Measurements from ENCODE around the gene FOXJ2. TPM values are rescaled to one million over a fixed set of nuclear protein-coding genes. Genes with fewer than 3 reads are reported as not detected.

FOXJ2 gene
- total RNA-seq, 1 experiment from 2014 or later = 18.7 TPM

DNA sequence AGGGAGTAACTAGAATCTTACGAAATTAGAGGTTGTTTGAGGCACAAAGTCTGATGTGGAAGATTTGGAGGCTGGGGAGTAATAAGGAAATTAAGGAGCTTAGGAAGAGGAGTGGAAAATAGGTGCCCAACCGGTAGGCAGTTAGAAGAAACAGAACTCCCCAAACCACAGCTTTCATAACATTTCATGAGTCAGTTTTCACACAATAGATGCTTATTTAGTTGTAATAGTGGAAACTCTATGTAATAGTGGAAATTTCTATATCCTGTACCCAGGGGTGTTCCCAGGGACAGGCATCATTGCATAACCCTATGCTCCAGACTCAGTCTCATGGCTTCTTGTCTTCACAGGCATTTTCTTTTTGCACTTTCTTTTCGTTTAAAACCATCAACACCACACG lies 25.3 kb downstream of the FOXJ2 start:
- POLR2A ChIA-PET = no interaction called here
- no TSS peak for BruUV-seq (replicated peaks)
- Histone ChIP-seq H3K36me3 (ENCODE audit: control insufficient read depth, insufficient read depth, low read length) (no peaks in the 10 kb centered on the region), H3K9me3 (no peaks in the 10 kb centered on the region), H3K4me1 (no peaks in the 10 kb centered on the region), H3K27me3 (replicated peaks; ENCODE audit: control insufficient read depth, insufficient read depth, low read length) (no peaks in the 10 kb centered on the region), H3K4me3 (ENCODE audit: low read depth, low read length) (no peak overlapping the region)
- Mint-ChIP-seq H3K27me3 (ENCODE audit: insufficient read depth, unreplicated experiment) (no peaks in the 10 kb centered on the region), H3K4me3 (ENCODE audit: unreplicated experiment) (no peak overlapping the region), H3K4me1 (ENCODE audit: low read depth, unreplicated experiment) (no peaks in the 10 kb centered on the region), H3K27ac (ENCODE audit: unreplicated experiment) (no peak overlapping the region), H3K36me3 (ENCODE audit: insufficient read depth, unreplicated experiment) (peaks cover under 1% of the 10 kb centered on the region), H3K9me3 (ENCODE audit: unreplicated experiment) (no peaks in the 10 kb centered on the region)
- no peak for DNase-seq
- intact Hi-C loops (cut with micrococcal nuclease; ENCODE audit: unreplicated experiment) = no loop called here
- no peak for TF ChIP-seq CTCF (IDR thresholded peaks at IDR 0.05; ENCODE audit: insufficient read depth in 1 of 2, low read depth in 1 of 2, low read length in 1 of 2, severe bottlenecking in 1 of 2, unreplicated experiment in 1 of 2)
- CTCF ChIA-PET = interaction anchor here (0.7 kb wide), 1 partner anchor 12 kb away, joined by 3 read pairs; no protein-coding TSS in a partner anchor

- Histone ChIP-seq H3K4me1 (no peaks in the 10 kb centered on the region), H3K27me3 (replicated peaks; ENCODE audit: control insufficient read depth, insufficient read depth, low read length) (no peaks in the 10 kb centered on the region), H3K36me3 (ENCODE audit: control insufficient read depth, insufficient read depth, low read length) (no peaks in the 10 kb centered on the region), H3K4me3 (ENCODE audit: low read depth, low read length) (no peak overlapping the region), H3K9me3 (no peaks in the 10 kb centered on the region)
- H3K9me3 Mint-ChIP-seq (ENCODE audit: unreplicated experiment) = no peaks in the 10 kb centered on the region
- TF ChIP-seq CTCF (IDR thresholded peaks at IDR 0.05; ENCODE audit: insufficient read depth in 1 of 2, low read depth in 1 of 2, low read length in 1 of 2, severe bottlenecking in 1 of 2, unreplicated experiment in 1 of 2) = no peak
- CTCF ChIA-PET = no interaction called here
- BruUV-seq (replicated peaks) = no TSS peak
- no peak overlapping the region for H3K27ac Mint-ChIP-seq (ENCODE audit: unreplicated experiment)
- intact Hi-C loops (cut with micrococcal nuclease; ENCODE audit: unreplicated experiment) = no loop called here
- H3K27me3 Mint-ChIP-seq (ENCODE audit: insufficient read depth, unreplicated experiment) = no peaks in the 10 kb centered on the region
- H3K4me3 Mint-ChIP-seq (ENCODE audit: unreplicated experiment) = no peak overlapping the region
- H3K36me3 Mint-ChIP-seq (ENCODE audit: insufficient read depth, unreplicated experiment) = no peaks in the 10 kb centered on the region
- DNase-seq = no peak
- POLR2A ChIA-PET = no interaction called here
- no peaks in the 10 kb centered on the region for H3K4me1 Mint-ChIP-seq (ENCODE audit: low read depth, unreplicated experiment)
These were observed 26.0 kb downstream of the FOXJ2 start for GRCh38 chr12:8058506-8058905.

- H3K27me3 Mint-ChIP-seq (ENCODE audit: insufficient read depth, unreplicated experiment) = no peaks in the 10 kb centered on the region
- Histone ChIP-seq H3K4me3 (ENCODE audit: low read depth, low read length) (no peak overlapping the region), H3K36me3 (ENCODE audit: control insufficient read depth, insufficient read depth, low read length) (no peaks in the 10 kb centered on the region), H3K4me1 (no peaks in the 10 kb centered on the region), H3K9me3 (no peaks in the 10 kb centered on the region), H3K27me3 (replicated peaks; ENCODE audit: control insufficient read depth, insufficient read depth, low read length) (no peaks in the 10 kb centered on the region)
- no peak overlapping the region for H3K27ac Mint-ChIP-seq (ENCODE audit: unreplicated experiment)
- ChIA-PET POLR2A (no interaction called here), CTCF (no interaction called here)
- no peaks in the 10 kb centered on the region for H3K9me3 Mint-ChIP-seq (ENCODE audit: unreplicated experiment)
- intact Hi-C loops (cut with micrococcal nuclease; ENCODE audit: unreplicated experiment) = no loop called here
- H3K36me3 Mint-ChIP-seq (ENCODE audit: insufficient read depth, unreplicated experiment) = no peaks in the 10 kb centered on the region
- TF ChIP-seq CTCF (IDR thresholded peaks at IDR 0.05; ENCODE audit: insufficient read depth in 1 of 2, low read depth in 1 of 2, low read length in 1 of 2, severe bottlenecking in 1 of 2, unreplicated experiment in 1 of 2) = no peak
- no peak for DNase-seq
- H3K4me3 Mint-ChIP-seq (ENCODE audit: unreplicated experiment) = no peak overlapping the region
- no TSS peak for BruUV-seq (replicated peaks)
- no peaks in the 10 kb centered on the region for H3K4me1 Mint-ChIP-seq (ENCODE audit: low read depth, unreplicated experiment)
These were observed 31.6 kb downstream of the FOXJ2 start for GRCh38 chr12:8064131-8064530.

All from Caco-2 (cell line).